Dendritic cell treated with granulocyte-macrophage colony-stimulating factor and Interleukin-4, amounts not matched to agents 40 ng/mL and 50 ng/mL, for 4 days (primary cell): Measurements from ENCODE around the gene FMNL1.

Source experiments
- H3K27ac Mint-ChIP-seq: one replicate; pipeline ENCODE4 v1.8.0; 2022; ENCODE audit warnings: mild to moderate bottlenecking, mixed read lengths
- H3K27me3 Mint-ChIP-seq: one replicate; pipeline ENCODE4 v1.8.0; 2022; ENCODE audit warnings: mild to moderate bottlenecking, mixed read lengths
- H3K36me3 Mint-ChIP-seq: one replicate; pipeline ENCODE4 v1.8.0; 2022; ENCODE audit warnings: low read depth, mixed read lengths
- H3K4me1 Mint-ChIP-seq: one replicate; pipeline ENCODE4 v1.8.0; 2022; ENCODE audit warnings: low read depth, mixed read lengths
- H3K4me3 Mint-ChIP-seq: one replicate; pipeline ENCODE4 v1.8.0; 2022; ENCODE audit warnings: mild to moderate bottlenecking, moderate library complexity, mixed read lengths
- H3K9me3 Mint-ChIP-seq: one replicate; pipeline ENCODE4 v1.8.0; 2022; ENCODE audit warnings: mixed read lengths
- intact Hi-C: fragments of 100-400 bp; cut with micrococcal nuclease; formaldehyde crosslinking; loops from one replicate; pipeline ENCODE4 v1.15.0; 2022

FMNL1 gene

DNA sequence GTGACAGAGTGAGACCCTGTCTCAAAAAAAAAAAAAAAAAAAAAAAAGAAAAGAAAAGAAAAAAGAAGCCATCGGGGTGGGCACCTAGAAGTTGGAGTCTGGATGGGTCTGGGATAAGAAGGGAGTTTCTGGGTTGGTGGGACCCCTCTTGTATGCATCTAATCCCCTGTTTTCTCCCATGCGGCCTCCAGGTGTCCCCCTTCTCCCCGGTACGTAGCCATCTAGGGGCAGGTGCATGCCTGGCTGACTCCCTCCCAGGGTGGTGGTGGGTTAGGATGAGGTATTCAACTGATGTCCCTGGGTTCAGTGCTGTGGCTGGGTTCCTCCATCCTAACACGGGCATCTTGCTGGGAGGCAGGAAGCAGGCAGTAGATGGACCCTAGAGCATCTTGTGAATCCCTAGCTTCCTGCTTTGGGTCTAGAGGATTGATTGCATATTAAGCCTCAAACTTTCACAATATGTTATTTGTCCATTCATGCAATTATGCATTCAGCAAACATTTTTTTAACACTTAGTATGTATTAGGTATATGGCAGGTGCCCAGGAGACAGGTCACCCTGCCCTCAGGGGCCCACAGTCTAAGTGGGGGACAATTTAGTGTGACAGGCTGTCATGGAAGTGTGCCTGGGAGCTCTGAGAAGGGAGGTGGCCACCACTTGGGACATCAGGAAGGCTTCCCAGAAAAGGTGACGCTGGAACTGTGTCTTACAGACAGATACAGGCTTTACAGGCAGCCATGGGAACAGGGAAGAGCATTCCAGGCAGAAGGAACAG, 13.1 kb downstream of the FMNL1 start:
- H3K4me1 Mint-ChIP-seq: peaks cover 84% of the 10 kb centered on the region

DNA sequence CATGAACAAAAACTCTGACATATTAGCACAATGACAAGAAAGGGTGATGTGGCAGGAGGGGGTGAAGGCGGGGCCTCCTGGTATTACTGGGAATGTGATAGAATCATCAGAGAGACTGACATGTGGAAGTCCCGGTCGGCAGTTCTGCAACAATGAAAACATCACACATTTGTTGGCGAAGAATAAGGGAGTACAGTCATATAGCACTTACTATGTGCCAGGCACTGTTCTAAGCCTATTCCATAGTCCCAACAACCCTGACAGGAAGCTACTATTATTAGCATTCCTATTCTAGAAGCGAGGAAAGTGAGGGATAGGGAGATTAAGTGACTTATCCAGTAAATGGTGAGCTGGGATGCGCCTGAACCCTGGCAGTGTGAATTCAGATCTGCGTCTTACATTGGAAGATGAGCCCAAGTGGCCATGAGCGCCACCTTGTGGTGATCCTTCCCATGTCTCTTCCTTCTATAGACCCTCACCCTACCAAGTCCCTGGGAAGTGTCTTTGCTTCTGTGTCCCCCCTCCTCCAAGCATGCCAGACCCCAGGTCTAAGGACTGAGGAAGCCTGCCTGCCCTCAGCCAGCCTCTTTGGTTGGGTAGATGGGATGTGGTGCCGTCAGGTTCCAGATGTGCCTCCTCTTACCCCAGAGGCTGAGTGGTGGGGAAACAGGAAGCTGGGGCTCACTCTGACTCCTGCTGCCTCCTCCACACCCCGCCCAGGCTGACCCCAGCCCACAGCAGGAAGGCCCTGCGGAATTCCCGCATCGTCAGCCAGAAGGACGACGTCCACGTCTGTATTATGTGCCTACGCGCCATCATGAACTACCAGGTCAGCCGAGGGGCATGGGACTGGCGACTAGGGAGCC, 14.0 kb downstream of the FMNL1 start:
- Mint-ChIP-seq H3K4me3 (no peak overlapping the region), H3K4me1 (peaks cover 76% of the 10 kb centered on the region), H3K27me3 (no peaks in the 10 kb centered on the region), H3K27ac (peak overlapping the region; percentile 48), H3K36me3 (peaks cover 100% of the 10 kb centered on the region), H3K9me3 (no peaks in the 10 kb centered on the region)
- intact Hi-C loops: loop anchor here (1.0 kb wide), 1 partner anchor 16 kb away; no protein-coding TSS in a partner anchor

More for the DNA sequence above, 13.1 kb downstream of the FMNL1 start:
- H3K27ac Mint-ChIP-seq: peak overlapping the region; percentile 48
- peaks cover 100% of the 10 kb centered on the region for H3K36me3 Mint-ChIP-seq
- H3K4me3 Mint-ChIP-seq: no peak overlapping the region
- H3K27me3 Mint-ChIP-seq: no peaks in the 10 kb centered on the region
- no peaks in the 10 kb centered on the region for H3K9me3 Mint-ChIP-seq
- intact Hi-C loops: loop anchor here (1.0 kb wide), 1 partner anchor 16 kb away; no protein-coding TSS in a partner anchor

DNA sequence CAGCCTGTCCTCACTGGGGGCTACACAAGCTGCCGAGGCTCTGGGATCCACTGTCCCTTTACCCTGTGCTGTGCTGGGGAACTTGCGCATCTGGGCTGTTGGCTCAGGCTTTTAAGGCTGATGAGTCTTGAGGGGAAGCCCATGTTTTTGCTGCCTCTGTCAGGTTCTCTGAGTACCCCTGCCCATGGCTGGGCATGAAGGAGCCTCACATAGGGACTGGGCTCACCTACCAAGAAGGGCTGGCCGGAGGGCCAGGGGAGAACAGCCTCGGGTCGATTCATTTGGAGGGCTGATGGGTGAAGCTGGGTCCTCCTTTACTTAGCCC, 14.6 kb downstream of the FMNL1 start:
- Mint-ChIP-seq H3K9me3 (no peaks in the 10 kb centered on the region), H3K4me1 (peaks cover 70% of the 10 kb centered on the region), H3K27ac (peak overlapping the region; percentile 48), H3K27me3 (no peaks in the 10 kb centered on the region), H3K4me3 (no peak overlapping the region), H3K36me3 (peaks cover 100% of the 10 kb centered on the region)
- intact Hi-C loops: no loop called here

DNA sequence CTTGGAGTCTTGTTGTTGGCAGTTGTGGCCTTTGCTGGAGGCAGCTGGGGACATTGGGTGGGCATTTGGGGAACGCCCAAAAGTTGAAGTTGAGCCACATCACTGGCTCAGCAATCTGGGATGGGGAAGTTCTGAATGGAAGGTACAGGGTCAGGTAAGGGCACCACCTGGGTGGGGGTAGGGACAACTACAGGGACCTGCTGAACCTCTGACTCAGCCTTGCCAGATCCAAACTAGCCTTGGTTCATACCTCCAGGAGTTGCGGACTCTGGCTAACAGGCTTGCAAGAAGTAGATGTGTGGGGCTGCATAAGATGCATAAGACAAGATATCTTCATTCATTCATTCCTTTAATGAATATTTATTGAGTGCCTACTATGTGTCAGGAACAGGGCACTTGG, 16.0 kb downstream of the FMNL1 start:
- intact Hi-C loops: no loop called here
- Mint-ChIP-seq H3K27ac (peak overlapping the region; percentile 41), H3K4me1 (peaks cover 62% of the 10 kb centered on the region), H3K27me3 (no peaks in the 10 kb centered on the region), H3K4me3 (no peak overlapping the region), H3K36me3 (peaks cover 100% of the 10 kb centered on the region), H3K9me3 (no peaks in the 10 kb centered on the region)

DNA sequence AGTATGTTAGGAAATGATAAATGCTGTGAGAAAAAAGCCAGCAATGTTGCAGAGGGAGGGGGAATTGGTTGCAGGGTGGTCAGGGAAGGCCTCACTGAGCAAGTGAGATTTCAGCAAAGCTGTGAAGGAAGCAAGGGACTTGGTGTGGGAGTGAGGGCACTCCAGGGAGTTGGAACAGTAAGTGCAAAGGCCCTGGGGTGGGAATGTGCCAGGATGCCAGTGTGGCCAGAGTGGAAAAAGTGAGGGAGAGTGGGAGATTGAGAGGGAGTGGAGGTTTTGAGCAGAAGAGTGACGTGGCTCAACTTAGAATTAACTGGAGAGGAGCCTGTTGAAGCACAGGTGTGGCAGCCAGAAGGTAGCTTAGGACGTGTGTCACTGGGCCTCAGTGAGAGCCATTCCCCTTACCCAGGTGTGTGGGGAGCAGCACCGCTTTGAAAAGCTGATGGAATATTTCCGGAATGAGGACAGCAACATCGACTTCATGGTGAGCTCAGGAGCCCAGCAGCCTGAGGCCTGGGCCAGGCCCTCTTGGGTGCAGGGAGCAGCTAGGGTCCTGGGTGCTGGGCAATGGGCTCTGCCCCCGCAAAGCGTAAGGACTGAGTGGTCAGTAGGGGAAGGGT, 16.6 kb downstream of the FMNL1 start:
- peak overlapping the region; percentile 13 for H3K27ac Mint-ChIP-seq
- H3K36me3 Mint-ChIP-seq: peaks cover 100% of the 10 kb centered on the region
- no peaks in the 10 kb centered on the region for H3K9me3 Mint-ChIP-seq
- peaks cover 60% of the 10 kb centered on the region for H3K4me1 Mint-ChIP-seq
- no peak overlapping the region for H3K4me3 Mint-ChIP-seq
- no peaks in the 10 kb centered on the region for H3K27me3 Mint-ChIP-seq
- intact Hi-C loops: no loop called here

DNA sequence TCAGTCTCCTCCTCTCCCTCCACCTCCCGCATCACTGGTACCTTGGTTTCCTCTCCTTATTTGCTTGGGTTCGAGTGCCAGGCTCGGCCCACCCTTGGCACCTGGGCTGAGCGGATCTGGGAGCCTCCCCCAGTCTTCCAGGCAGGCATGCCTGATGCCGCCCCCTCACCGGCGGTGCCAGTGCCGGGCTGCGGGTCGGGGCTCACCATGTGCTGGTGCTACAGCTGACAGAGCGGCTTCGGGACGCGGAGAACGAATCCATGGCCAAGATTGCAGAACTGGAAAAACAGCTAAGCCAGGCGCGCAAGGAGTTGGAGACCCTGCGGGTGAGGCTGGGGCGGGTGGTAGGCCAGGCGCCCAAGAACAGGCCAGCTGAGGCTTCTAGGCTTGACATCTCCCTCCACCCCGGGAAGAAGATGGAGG, 19.2 kb downstream of the FMNL1 start:
- H3K9me3 Mint-ChIP-seq: no peaks in the 10 kb centered on the region
- intact Hi-C loops: no loop called here
- no peaks in the 10 kb centered on the region for H3K27me3 Mint-ChIP-seq
- H3K27ac Mint-ChIP-seq: no peak overlapping the region
- H3K4me1 Mint-ChIP-seq: peaks cover 57% of the 10 kb centered on the region
- no peak overlapping the region for H3K4me3 Mint-ChIP-seq
- peaks cover 100% of the 10 kb centered on the region for H3K36me3 Mint-ChIP-seq

DNA sequence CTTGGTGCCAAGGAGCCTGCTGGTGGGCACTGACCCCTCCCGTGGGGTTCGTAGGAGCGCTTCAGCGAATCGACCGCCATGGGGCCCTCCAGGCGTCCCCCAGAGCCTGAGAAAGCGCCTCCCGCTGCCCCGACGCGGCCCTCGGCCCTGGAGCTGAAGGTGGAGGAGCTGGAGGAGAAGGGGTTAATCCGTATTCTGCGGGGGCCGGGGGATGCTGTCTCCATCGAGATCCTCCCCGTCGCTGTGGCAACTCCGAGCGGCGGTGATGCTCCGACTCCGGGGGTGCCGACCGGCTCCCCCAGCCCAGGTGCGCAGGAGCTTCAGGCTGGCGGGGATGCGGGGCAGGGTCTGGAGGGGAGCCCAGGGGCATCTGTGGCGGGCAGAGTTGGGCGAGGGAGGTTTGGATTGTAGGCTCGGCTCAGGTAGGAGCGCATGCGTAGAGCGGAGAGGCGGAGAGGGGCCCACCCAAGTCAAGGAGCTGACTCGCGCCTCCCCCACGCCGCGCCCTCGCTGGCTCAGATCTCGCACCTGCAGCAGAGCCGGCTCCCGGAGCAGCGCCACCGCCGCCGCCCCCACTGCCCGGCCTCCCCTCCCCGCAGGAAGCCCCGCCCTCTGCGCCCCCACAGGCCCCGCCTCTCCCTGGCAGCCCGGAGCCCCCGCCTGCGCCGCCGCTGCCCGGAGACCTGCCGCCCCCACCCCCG, 19.8 kb downstream of the FMNL1 start:
- intact Hi-C loops: no loop called here
- Mint-ChIP-seq H3K9me3 (no peaks in the 10 kb centered on the region), H3K4me3 (no peak overlapping the region), H3K4me1 (peaks cover 59% of the 10 kb centered on the region), H3K36me3 (peaks cover 100% of the 10 kb centered on the region), H3K27me3 (no peaks in the 10 kb centered on the region), H3K27ac (no peak overlapping the region)

DNA sequence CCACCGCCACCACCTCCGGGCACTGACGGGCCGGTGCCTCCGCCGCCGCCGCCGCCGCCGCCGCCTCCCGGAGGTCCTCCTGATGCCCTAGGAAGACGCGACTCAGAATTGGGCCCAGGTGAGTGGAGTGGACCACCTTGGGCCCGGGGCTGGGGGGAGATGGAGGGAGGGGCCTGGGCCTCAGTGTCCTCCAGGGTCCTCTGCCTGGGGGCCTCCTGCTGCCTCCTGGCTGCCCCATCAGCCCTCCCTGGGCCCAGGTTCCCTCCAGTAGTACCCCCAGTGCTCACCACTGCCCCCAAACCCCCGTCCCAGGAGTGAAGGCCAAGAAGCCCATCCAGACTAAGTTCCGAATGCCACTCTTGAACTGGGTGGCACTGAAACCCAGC, 20.3 kb downstream of the FMNL1 start:
- H3K4me1 Mint-ChIP-seq: peaks cover 64% of the 10 kb centered on the region

DNA sequence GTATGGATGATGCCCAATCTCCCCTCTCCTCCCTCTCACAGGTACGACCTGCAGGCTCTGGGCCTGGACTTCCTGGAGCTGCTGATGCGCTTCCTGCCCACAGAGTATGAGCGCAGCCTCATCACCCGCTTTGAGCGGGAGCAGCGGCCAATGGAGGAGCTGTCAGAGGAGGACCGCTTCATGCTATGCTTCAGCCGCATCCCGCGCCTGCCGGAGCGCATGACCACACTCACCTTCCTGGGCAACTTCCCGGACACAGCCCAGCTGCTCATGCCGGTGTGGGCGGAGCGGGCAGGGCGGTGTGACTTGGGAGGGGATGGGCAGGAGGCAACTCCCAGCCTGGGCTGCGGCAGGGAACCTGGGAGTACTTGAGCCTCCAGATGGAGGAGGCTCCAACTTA, 22.1 kb downstream of the FMNL1 start:
- no peaks in the 10 kb centered on the region for H3K27me3 Mint-ChIP-seq
- intact Hi-C loops: no loop called here
- H3K4me3 Mint-ChIP-seq: no peak overlapping the region
- H3K9me3 Mint-ChIP-seq: no peaks in the 10 kb centered on the region
- H3K4me1 Mint-ChIP-seq: peaks cover 57% of the 10 kb centered on the region
- H3K36me3 Mint-ChIP-seq: peaks cover 96% of the 10 kb centered on the region
- no peak overlapping the region for H3K27ac Mint-ChIP-seq

More for the DNA sequence above, 20.3 kb downstream of the FMNL1 start:
- H3K9me3 Mint-ChIP-seq: no peaks in the 10 kb centered on the region
- peaks cover 100% of the 10 kb centered on the region for H3K36me3 Mint-ChIP-seq
- H3K27ac Mint-ChIP-seq: no peak overlapping the region
- H3K27me3 Mint-ChIP-seq: no peaks in the 10 kb centered on the region
- intact Hi-C loops: no loop called here
- no peak overlapping the region for H3K4me3 Mint-ChIP-seq

DNA sequence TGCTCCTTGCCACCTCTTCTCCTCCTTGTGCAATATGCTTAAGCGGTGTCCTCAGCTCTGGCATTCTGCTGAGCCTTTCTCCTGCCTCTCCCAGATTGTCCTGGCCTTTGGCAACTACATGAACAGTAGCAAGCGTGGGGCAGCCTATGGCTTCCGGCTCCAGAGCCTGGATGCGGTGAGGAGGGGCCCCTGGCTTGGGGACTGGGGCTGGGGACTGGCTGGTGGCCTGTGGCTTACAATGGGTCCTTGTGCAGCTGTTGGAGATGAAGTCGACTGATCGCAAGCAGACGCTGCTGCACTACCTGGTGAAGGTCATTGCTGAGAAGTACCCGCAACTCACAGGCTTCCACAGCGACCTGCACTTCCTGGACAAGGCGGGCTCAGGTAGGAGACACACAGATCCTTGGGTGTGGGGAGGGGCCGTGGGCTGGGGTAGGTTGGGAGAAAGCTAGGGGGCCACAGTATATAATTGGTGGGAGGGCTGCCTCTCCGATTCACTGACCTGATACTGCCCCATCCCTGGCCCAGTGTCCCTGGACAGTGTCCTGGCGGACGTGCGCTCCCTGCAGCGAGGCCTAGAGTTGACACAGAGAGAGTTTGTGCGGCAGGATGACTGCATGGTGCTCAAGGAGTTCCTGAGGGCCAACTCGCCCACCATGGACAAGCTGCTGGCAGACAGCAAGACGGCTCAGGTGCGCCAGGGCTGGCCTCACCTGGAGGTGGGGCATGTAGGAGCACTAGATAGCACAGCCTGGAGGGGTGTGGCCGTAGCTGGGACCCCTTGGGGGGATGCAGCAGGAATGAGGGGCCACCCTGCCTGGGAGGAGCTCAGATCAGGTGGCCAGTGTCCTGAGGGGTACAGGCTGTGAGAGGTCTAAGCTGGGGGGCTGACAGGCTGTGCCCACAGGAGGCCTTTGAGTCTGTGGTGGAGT, 23.3 kb downstream of the FMNL1 start:
- H3K27ac Mint-ChIP-seq: peak overlapping the region; percentile 45
- H3K27me3 Mint-ChIP-seq: no peaks in the 10 kb centered on the region
- H3K36me3 Mint-ChIP-seq: peaks cover 91% of the 10 kb centered on the region
- no peak overlapping the region for H3K4me3 Mint-ChIP-seq
- no peaks in the 10 kb centered on the region for H3K9me3 Mint-ChIP-seq
- intact Hi-C loops: no loop called here
- peaks cover 50% of the 10 kb centered on the region for H3K4me1 Mint-ChIP-seq

DNA sequence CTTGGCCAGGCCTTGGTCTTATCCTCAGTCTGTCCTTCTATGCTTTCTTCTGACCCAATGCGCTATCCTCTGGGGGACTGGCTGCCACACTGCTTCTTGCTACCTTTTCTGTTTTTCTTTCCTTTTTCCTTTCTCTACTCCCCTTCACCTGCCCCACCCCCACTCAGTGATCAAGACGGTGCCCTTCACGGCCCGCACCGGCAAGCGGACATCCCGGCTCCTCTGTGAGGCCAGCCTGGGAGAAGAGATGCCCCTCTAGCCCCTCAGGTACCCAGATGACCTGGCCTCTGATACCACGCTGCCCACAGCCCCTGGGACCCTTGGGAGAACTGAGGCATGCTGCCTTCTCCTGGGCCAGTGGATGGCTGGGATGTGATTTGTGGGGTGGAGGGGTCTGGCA, 24.7 kb downstream of the FMNL1 start:
- H3K9me3 Mint-ChIP-seq: no peaks in the 10 kb centered on the region
- intact Hi-C loops: no loop called here
- H3K27me3 Mint-ChIP-seq: no peaks in the 10 kb centered on the region
- no peak overlapping the region for H3K4me3 Mint-ChIP-seq
- peaks cover 50% of the 10 kb centered on the region for H3K4me1 Mint-ChIP-seq
- peaks cover 88% of the 10 kb centered on the region for H3K36me3 Mint-ChIP-seq
- peak overlapping the region; percentile 30 for H3K27ac Mint-ChIP-seq

DNA sequence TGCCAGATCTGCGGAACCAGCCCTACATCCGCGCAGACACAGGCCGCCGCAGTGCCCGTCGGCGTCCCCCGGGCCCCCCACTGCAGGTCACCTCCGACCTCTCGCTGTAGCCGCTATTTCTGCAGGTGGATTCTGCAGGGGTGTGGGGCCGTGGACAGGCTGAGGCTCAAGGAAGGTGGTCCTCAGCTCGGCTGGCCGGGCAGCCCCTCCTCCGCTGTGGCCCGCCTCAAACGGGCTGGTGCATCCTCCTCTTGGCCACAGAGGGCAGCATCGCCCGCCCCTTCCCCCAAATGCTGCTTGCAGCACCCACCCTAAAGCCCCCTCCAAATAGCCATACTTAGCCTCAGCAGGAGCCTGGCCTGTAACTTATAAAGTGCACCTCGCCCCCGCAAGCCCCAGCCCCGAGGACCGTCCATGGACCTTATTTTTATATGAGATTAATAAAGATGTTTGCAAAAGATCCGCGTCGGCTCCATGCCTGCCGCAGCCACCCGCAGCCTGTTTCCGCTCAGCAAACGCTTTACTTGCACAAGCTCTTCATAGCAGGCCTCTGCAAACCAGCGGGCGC, 25.3 kb downstream of the FMNL1 start:
- no peaks in the 10 kb centered on the region for H3K27me3 Mint-ChIP-seq
- no peaks in the 10 kb centered on the region for H3K9me3 Mint-ChIP-seq
- intact Hi-C loops: no loop called here
- H3K27ac Mint-ChIP-seq: peak overlapping the region; percentile 64
- peak overlapping the region; percentile 71 for H3K4me3 Mint-ChIP-seq
- H3K36me3 Mint-ChIP-seq: peaks cover 82% of the 10 kb centered on the region
- peaks cover 50% of the 10 kb centered on the region for H3K4me1 Mint-ChIP-seq
